ENCODE results near the gene BCAS3.
A peak's percentile ranks its signal among the peaks of the same experiment; 100 is the strongest.

BCAS3 gene

DNA sequence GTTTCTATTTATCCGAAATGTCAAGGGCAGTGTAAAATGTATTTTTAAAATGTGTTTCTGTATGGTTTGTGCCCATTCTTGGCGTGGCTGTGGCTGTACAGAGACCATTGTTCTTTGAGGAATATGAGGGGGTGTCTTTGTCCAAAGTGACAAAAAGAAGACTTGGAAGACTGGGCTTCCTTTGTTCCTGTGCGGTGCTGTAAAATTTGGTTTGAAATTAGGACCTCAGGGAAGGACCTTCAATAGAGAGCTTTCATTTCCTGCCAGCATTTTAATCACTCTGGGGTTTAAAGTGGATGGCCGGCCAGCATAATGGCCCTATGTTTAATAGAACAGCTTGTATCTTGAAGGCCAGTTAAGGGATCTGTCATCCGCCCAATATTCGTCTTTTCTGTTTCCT, 531.9 kb downstream of the BCAS3 start:
- no peak for DNase-seq

DNA sequence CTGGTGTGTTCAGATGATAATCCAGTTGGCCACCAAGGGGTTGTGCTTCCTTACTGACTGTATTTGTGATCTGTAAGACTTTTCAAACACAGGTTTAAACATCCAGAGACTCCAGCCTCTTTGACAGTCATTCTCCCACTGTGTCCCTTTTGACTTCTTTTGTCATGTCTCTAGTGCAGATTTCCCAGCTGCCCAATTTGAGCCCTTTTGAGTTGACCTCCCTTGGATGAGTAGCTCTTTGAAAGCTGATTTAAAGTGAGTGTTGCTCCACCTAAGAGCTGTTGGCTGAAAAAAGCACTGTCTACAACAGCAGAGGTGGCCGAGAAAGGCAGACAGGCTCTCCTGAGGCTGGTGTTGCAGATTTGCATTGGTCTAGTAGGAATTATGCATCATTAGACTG, 533.6 kb downstream of the BCAS3 start:
- DNase-seq, result no peak

DNA sequence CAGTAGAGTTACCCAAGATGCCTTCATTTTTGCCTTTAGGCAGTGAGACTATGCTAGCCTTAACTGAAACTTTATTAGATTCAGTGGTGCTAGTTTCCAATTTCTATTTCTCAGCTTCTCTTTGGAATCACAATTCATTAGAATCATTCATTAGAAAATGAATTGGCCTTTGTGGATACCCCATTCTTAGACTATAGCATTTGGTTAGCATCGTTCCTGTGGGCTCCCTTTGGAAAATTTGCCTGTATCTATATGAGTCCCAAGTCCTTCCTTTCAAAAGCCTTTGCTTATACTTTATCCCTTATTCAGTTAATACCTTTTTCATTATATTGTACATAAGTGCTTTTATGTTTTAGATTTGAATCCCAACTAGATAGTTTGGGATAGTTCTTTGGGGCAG, 535.0 kb downstream of the BCAS3 start:
- DNase-seq, result no peak

DNA sequence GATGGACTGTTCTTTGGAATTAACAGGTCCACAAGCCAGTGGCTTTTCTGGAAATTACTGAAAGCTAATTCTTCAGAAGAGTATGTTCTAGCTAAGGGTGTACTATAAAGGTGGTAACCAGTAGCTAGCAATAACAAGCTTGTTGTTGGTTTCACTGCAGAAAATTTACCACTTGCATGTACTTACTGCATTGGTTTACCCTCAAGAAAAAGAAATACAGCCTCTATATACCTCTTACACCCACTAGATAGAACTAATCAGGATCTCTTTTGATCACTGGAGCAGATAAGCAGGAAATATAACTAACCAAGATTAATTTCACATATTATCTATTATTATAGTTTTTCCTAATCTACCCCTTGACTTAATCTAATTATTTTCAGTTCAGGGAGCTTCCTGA, 537.1 kb downstream of the BCAS3 start:
- DNase-seq, result no peak

DNA sequence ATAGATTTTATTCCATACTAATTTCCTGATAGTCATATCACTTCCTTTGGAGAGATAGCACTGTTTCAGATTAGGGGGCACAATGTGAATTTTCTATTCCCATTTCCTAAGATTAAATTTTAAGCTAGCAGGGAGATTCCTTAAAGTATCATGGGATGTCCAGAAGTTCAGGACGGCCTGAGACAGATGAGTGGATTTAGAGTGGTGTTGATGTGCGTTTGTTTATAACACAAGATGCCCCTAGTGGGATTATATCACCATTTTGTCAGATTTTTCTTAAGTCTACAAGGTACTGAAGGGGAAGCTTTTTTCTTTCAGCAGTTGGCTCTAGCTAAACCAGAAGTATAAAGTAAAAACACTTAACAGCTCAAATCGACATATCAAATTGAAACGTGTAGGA, 538.4 kb downstream of the BCAS3 start:
- DNase-seq, result no peak

DNA sequence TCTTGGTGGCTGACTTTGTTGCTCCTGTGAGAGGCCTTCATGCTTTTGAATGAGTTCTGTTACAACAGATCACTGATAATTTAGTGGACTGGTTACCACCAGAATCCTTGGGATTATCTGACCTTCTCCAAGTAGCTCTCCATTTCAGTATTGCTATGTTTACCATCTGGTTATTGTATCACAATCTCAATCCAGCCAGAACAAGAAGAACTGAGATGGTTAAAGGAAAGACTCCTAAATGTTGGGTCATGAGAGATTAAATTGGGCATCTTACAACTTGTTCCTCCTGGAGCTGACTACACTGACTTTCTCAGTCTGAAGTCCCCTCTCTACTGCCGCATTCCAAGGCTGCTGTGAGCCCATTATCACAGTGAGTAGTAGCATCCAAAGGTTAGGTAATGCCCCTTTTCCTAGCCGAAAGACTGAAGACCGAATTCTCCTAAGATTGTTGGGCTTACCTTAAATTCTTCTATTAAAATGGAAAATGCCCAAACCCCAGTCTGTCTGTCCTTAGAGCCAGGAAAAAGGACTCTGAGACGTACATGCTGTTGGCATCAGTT, 540.3 kb downstream of the BCAS3 start:
- no peak for DNase-seq

DNA sequence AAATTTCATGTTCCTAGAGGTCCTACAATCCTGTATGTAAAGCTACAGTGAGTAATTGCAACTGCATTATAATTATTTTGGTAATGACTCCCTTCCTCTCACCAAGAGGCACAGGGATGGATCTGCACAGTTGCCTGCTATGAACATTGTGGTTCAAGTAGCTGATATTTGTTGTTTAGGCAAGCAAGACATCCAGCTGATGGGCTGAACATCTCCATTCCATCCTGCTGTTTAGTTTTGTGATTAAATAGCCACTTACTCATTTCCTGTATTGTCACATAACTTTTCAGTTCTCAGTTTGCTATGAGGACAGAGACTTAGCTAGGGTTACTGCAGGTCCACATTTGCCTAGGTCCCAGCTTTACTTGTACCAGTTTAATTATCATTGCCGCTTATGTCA, 540.8 kb downstream of the BCAS3 start:
- DNase-seq, result no peak

DNA sequence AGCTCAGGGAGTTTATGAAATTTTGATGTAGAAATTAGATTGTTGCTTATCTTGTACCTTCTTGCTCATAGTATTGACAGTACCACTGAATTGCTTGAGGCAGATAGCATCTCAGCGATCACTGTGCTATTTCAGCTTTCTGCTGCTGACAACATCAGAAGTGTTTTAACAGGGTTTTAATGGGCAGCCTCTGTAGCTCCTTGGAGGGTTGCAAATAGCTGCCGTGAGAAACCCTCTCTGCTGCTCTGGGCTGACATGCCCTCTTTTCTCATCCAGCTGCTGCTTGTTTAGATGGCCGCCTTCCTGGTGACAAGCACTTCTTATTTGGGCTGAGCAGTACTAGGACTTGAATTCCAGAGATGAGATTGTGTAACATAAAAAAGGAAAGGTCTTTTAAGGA, 541.8 kb downstream of the BCAS3 start:
- DNase-seq, result no peak

DNA sequence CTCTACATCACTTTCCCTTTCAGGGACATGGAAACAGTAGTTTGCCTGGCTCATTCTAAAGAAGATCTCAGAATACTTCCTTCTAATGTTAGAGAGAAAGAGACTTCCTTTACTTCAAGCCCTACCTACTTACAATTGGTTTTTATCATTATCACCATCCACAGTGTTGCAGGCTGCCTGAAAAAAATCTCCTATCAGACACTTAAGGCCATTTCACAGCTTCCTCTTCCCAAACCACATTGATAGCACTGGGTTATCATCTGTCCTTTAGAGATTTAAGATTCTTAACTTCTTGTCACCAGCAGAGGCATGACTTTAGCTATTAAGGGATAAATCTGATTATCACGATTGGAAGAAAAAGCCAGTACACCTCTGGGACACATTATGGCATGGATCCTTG, 543.5 kb downstream of the BCAS3 start:
- peak; percentile 48 for DNase-seq

DNA sequence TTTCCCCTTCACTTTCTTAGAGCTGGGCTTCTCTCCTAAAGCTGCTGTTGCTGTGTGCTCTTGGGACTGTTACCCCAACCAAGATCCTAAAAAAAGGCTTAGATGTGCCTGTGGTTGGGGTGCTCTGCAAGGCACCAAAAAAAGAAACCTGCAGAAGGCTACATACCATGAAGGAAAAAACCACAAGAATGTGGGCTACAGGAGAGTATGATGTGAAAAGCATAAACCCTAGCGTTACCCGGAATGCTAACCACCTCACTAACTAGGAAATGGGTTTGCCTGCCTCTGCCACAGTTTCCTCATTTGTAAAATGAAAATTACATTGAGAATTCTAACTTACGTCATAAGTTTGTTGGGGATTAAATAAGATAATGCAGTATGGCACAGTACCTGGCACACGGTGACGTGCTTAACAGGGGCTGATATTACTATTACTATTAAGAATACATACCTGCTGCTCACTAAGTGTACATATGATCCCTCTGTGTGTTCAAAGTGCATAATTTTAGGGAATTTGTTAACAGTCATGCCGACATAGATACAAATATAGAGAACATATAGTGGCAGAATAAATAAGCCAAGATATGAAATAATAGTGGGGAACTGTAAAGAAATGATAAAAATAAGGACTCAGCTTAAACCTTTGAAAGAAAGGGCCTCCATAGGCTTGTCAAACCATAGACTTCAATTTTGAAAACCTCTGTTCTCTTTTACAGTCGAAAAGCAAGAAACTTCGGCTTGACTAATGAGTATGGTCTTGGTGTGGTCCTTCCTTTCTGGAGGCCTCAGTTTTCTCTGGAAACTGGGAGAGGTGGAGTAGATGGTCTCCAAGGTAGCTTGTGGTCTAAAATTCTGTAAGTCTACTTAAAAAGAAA, 544.2 kb downstream of the BCAS3 start:
- peak; percentile 62 for DNase-seq

DNA sequence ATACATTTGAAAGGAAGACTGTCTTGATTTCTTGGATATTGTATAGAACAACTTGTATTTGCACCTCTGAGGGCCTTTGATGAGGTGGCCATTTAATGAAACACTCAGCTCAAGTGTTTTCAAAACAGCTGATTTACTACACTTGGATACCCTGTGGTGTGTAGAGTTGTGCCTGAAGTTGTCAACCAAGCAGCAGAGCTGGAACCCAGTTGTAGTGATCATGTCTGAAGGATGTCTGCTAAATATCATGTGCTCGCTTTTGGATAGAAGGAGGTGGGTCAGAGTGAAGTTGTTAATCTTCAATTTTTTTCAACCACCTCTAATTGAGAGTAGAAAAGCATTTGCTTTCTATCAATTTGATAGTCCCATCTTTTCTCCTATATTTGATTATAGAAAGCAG, 546.1 kb downstream of the BCAS3 start:
- no peak for DNase-seq

DNA sequence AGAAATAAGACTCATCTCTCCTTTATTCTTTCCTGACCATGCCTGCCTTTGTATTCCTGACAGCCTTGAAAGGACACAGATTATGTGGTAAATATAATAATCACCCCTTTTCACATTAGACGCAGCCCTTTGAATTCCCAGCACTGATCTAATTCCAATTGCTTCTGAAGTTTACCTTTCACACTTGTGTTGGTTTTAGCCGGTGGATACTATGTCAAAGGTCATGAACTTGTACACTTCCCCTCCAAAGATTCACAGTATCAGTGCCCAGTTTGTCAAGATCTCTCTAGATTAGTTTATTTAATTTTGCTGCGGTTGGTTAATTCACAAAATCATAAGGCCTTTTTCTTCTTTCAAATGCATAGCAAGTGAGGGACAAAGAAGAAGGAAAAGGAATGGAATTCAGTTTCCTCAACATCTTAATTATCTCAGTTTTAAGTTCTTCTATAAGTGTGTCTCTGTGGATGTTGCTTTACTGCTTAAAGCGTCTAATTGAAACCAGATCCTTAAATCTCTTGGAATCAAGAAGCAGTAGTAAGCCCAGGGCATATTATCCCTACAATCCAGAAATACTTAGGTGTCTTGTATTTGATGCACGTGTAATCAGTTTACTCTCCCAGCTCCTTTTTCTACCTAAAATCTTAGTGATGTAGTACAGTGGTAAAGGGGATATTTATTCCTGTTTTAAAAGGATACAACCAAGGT, 547.7 kb downstream of the BCAS3 start:
- DNase-seq, result no peak

DNA sequence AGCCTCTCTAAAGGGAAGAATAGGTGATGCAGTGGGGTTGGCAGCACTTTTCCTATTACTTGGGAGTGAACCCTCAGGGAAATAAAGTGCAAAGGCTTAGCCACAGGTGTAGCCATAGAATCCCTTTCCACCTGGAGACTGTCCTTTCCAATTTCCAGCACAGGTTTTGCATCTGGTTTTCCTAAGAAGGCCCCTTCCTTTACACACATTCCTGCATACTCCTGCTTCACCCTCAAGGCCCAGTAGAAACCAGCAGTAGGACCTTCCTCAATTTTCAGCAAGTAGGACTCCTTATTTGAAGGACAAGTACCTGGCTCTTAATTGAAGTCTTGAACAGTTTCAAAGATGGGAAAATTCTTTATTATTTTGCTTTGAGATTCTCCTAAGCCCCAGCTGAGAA, 550.2 kb downstream of the BCAS3 start:
- no peak for DNase-seq

DNA sequence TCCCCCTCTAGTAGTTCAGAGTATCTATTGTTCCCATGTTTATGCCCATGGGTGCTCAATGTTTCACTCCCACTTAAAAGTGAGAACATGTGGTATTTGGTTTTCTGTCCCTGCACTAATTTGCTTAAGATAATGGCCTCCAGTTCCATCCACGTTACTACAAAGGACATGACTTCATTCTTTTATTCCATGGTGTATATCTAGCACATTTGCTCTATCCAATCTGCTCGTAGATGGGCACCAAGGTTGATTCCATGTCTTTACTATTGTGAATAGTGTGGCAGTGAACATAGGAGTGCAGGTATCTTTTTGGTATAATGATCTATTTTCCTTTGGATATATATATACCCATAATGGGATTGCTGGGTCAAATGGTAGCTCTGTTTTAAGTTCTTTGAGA, 552.8 kb downstream of the BCAS3 start:
- DNase-seq, result no peak

DNA sequence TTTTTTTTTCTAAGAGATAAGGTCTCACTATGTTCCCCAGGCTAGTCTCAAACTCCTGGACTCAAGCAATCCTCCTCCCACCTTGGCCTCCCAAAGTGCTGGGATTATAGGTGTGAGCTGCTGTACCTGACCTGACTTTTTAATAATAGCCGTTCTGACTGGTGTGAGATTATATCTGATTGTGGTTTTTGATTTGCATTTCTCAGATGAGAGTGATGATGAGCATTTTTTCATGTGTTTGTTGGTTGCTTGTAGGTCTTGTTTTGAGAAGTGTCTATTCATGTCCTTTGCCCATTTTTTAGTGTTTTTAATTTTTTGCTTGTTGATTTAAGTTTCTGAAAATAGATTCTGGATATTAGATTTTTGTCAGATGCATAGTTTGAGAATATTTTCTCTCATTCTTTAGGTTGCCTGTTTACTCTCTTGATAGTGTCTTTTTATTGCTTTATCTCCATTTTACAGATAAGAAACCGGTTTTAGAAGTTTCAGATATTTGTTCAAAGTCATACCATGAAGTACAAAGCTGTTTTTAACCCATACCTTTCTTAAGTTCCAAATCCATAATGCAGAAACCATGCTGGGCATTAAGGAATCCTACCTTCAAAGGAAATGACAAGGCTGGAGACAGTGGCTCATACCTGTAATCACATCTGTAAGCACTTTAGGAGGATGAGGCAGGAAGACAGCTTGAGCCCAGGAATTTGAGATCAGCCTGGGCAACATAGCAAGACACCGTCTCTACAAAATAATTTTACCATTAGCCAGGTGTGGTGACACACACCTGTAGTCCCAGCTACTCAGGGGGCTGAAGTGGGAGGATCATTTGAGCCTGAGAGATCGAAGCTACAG, 553.5 kb downstream of the BCAS3 start:
- DNase-seq, result no peak

DNA sequence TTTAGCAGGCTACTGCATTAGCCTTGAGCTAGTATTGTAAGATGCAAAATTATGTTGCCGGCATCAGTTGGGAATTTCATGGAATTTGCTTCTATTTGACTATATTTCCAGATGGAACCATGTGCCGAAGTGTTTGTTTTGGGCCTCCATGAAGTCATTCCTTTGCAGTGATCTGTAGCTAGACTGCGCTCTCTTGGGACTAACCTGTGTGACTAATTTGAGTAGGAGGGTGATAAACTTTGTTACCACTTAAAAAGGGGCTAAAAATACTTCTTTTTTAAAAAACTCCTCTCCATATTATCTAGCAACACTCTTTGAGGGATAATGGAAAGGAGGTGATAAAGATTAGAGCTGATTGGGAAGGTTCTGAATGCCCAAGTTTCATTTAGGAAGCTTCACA, 555.2 kb downstream of the BCAS3 start:
- no peak for DNase-seq

DNA sequence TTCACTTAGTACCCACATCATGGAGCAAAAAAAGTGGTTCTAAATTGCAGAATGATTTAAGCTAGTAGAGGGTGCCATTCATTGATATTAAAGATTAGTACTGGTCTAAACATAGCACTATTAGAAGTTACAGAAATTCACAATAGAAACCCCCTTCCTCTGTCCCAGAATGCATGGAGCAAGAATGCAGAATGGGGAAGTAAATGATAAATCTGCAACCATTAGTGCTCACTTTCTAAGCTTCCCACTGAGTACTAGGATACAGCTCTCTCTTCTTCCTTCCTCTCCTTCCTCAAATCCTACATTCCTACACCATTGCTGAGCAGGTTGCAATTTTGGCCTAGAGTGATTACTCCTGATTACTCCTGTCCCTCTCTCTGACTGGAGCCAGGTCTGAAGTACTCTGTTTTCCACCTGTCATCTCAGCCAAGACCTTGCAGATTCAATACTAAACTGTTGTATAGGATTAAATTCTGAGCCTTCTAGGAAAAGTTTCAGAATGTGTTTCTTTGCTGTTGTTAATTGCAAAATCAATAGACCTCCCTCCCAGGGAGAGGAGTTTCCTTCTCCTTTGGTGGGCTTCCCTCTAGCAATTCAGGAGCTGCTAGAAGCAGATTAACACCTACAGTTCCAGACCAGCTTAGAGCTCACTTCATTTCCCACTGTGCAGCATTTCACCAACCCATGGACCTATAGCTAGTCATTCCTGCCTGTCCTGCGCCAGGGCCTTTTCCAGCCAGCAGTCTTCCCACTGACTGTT, 556.5 kb downstream of the BCAS3 start:
- no peak for DNase-seq

DNA sequence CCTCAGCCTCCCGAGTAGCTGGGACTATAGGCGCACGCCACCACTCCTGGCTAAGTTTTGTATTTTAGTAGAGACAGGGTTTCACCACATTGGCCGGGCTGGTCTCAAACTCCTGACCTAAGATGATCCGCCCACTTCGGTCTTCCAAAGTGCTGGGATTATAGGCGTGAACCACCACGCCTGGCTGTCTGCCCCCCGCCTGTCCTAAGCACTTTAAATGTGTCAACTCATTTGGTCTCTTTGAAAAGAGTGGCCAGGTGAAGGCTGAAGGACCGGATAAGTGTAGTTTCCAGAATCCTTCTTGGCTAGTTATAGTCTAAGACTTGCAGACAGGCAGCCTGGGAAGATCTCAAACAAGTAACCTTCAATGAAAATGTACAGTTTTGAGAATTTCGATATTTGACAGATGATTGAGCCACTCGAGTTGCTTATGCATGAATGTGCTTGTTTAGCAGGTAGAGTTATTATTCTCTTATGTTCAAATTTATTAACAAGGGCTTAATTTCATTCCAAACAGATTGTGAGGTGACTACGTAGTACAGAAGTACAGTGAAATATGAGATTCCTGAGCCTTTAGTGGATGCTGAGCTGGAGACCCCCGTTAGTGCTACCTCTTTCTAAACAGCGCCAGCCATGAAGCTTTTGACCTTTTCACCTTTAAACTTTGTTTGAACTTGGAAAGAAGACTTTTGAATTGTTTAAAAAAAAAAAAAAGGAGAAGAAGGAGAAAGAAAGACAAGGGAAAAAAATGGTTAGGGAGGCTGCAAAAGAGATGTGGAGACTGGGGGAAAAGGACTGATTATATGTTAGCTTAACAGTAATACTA, 557.6 kb downstream of the BCAS3 start:
- no peak for DNase-seq

DNA sequence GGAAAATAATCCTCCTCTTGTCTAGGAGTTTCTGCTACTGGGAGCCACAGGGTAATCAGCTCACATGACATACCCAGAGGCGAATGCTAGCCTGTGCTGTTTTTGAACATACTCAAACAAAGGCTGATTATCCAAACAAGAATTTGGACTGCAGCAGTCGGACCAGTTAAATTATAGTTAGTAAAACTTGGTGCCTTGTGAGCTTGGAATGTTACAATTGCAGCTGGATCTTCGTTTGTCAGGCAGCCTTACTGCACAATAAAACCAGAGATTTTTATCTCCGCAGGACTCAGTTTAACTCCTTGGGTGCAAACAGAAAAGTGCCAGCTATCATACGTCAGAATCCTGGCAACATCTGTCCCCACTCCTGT, 558.2 kb downstream of the BCAS3 start:
- DNase-seq, result no peak

DNA sequence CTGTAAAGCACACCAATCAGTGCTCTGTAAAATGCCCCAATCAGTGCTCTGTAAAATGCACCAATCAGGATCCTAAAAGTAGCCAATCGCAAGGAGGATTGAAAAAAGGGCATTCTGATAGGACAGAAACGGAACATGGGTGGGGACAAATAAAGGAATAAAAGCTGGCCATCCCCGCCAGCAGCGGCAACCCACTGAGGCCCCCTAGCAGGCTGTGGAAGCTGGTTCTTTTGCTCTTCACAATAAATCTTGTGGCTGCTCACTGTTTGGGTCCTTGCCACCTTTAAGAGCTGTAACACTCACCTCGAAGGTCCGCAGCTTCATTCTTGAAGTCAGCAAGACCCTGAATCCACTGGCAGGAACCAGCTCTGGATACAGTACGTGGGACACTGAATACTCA, 559.6 kb downstream of the BCAS3 start:
- DNase-seq, result no peak

DNA sequence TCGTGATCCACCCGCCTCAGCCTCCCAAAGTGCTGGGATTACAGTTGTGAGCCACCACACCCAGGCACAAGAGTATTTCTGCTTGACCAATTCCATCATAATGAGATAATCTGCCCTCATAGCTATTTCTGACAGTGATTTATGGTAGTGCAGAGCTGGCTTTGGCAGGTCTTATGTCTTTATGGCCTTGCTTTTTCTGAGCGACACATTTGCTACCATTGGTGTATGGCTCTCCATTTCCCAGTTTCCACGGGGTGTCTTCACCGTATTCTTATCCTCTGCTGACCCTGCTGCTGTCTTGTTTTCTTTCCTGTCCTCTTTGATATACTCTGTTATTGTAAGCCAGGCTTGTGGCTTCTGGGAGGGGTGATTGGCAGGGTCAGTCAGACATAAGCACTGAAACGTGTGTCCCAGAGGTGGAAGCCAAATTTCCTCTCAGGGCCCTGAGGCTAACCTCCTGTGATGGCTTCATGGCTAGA, 560.8 kb downstream of the BCAS3 start:
- no peak for DNase-seq

DNA sequence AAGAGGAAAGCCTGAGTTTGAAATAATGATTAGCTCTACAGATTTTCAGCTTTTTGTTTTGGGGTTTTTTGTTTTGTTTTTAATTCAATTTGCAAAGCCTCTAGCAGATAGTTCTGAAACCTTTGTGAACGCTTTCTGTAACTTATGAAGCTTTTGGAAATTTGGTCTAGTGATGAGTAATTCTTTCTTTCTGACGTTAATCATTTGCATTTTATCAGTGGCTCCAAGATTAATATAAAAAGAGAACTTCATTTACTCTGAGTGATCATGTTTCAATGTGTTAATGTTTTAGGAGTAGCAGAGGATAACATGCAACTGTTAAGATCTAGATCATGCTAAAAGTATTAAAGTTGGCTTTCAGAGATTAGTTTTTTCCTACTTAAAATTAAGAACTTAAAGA, 561.7 kb downstream of the BCAS3 start:
- no peak for DNase-seq
